SK-N-SH treated with all-trans-retinoic acid at 6 μM for 48 hours (cell line): Measurements from ENCODE around the gene ROBO1.

Experiments
- ATAC-seq: fragments of 200-7000 bp; cut with Tn5 transposase; 3 replicates; pipeline ENCODE4 v1.9.1; 2020; ENCODE audit warnings: mild to moderate bottlenecking, moderate library complexity
- ARNTL ChIP-seq: fragments of 450-650 bp; formaldehyde crosslinking; IDR thresholded peaks from 2 replicates; pipeline ENCODE4 v1.5.0; 2020; ENCODE audit warnings: low read depth, mild to moderate bottlenecking, moderate library complexity, borderline replicate concordance
- BACH2 ChIP-seq: fragments of 250-450 bp; sonication (Bioruptor Pico); IDR thresholded peaks from 2 replicates; pipeline ENCODE4 v1.9.0; 2021; ENCODE audit warnings: mild to moderate bottlenecking, borderline replicate concordance
- ISL1 ChIP-seq: fragments of 250-450 bp; sonication (Bioruptor Pico); IDR thresholded peaks from 2 replicates; pipeline ENCODE4 v2.1.2; 2022; ENCODE audit warnings: mild to moderate bottlenecking, moderate library complexity
- PPARA ChIP-seq: fragments of 250-450 bp; sonication (Bioruptor Pico); IDR thresholded peaks from 2 replicates; pipeline ENCODE4 v1.5.0; 2020; ENCODE audit warnings: mild to moderate bottlenecking, borderline replicate concordance
- RARB ChIP-seq: fragments of 250-450 bp; sonication (Bioruptor Pico); IDR thresholded peaks from 2 replicates; pipeline ENCODE4 v1.8.0; 2021; ENCODE audit warnings: mild to moderate bottlenecking, moderate library complexity
- ZC3H10 ChIP-seq: fragments of 250-450 bp; sonication (Bioruptor Pico); IDR thresholded peaks from 2 replicates; pipeline ENCODE4 v1.5.1; 2021; ENCODE audit warnings: mild to moderate bottlenecking, moderate library complexity
- ZFP30 ChIP-seq: fragments of 450-650 bp; formaldehyde crosslinking; IDR thresholded peaks from 2 replicates; pipeline ENCODE4 v1.5.0; 2022; ENCODE audit warnings: mild to moderate bottlenecking, moderate library complexity
- ZNF565 ChIP-seq: fragments of 450-650 bp; formaldehyde crosslinking; conservative IDR thresholded peaks from 2 replicates; pipeline ENCODE4 v1.5.0; 2020; ENCODE audit warnings: low read depth, mild to moderate bottlenecking, moderate library complexity
- ZNF70 ChIP-seq: fragments of 450-650 bp; formaldehyde crosslinking; IDR thresholded peaks from 2 replicates; pipeline ENCODE4 v1.5.0; 2020; ENCODE audit warnings: mild to moderate bottlenecking, moderate library complexity
- TF ChIP-seq, protein P1 (sequence below): fragments of 250-450 bp; sonication (Bioruptor Pico); IDR thresholded peaks from 2 replicates; pipeline ENCODE4 v1.8.0; 2021; ENCODE audit warnings: low read depth, mild to moderate bottlenecking, moderate library complexity, borderline replicate concordance
- TF ChIP-seq, protein P2 (sequence below): fragments of 250-450 bp; sonication (Bioruptor Pico); IDR thresholded peaks from 2 replicates; pipeline ENCODE4 v1.8.0; 2020; ENCODE audit warnings: mild to moderate bottlenecking, moderate library complexity, borderline replicate concordance
- TF ChIP-seq, protein P3 (sequence below): fragments of 250-450 bp; sonication (Bioruptor Pico); IDR thresholded peaks from 2 replicates; pipeline ENCODE4 v1.5.1; 2021; ENCODE audit warnings: mild to moderate bottlenecking, moderate library complexity
- TF ChIP-seq, protein P4 (sequence below): fragments of 250-450 bp; sonication (Bioruptor Pico); IDR thresholded peaks from 2 replicates; pipeline ENCODE4 v1.5.0; 2020; ENCODE audit warnings: mild to moderate bottlenecking, moderate library complexity
- TF ChIP-seq, protein P5 (sequence below): fragments of 250-450 bp; sonication (Bioruptor Pico); IDR thresholded peaks from 2 replicates; pipeline ENCODE4 v1.5.1; 2020; ENCODE audit warnings: low read depth, mild to moderate bottlenecking, moderate library complexity

The ROBO1 gene

DNA sequence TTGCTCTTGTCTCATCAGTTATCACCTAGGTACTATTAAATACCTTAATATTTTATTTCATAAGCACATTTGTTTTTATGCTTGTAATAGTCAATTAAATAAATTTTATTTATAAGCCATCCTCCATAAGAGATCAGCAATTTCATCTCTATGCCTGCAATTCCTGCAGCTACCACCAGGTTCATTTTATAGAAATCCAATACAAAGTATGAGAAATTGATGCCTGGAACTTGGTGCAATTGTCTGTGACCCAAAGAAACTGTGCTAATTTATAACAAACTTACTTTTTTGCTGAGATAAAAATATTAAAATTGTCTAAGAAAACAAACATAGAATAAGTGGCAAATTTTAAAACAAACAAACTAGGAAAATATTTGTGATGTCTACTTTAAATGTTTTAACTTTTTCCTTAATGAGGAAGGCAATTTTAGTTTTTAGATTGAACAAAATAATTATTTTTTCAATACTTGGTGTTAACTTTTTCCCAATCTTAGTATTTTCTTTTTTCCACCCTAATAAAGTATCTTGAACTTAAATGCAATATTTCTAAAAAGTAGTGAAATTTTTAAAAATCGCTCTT is 1026.6 kb downstream of the ROBO1 start:
- ATAC-seq: no peak

DNA sequence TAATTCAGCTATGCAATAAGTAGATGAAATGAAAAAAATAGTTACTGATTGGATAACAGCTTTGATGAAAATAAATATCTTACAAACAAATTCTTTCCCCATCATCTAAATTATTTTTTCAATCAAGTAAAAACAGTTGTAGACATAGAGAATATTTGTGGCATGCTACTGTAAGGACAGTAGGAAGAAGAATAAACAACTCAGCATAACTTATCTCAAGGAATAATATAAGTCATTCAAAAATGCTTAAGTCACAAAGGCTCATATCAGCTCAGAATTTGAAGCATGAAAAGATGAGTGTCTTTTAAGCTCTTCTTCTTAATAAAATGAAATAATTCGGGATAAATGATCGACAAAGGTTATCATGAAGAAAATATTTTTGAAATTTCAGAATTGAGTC is 1029.0 kb downstream of the ROBO1 start:
- TF ChIP-seq ISL1 (CRISPR knock-in tag) (0 out of 2 replicates have a peak, but pooled peaks have one; percentile 29), ZNF565 (CRISPR knock-in tag) (no peak), ARNTL (no peak), PPARA (no peak)
- TF ChIP-seq, protein P1, sequence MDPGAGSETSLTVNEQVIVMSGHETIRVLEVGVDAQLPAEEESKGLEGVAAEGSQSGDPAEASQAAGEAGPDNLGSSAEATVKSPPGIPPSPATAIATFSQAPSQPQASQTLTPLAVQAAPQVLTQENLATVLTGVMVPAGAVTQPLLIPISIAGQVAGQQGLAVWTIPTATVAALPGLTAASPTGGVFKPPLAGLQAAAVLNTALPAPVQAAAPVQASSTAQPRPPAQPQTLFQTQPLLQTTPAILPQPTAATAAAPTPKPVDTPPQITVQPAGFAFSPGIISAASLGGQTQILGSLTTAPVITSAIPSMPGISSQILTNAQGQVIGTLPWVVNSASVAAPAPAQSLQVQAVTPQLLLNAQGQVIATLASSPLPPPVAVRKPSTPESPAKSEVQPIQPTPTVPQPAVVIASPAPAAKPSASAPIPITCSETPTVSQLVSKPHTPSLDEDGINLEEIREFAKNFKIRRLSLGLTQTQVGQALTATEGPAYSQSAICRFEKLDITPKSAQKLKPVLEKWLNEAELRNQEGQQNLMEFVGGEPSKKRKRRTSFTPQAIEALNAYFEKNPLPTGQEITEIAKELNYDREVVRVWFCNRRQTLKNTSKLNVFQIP: no peak
- ATAC-seq: no peak

More for the DNA sequence above, 1026.6 kb downstream of the ROBO1 start:
- TF ChIP-seq ZC3H10 (CRISPR knock-in tag) (no peak), RARB (CRISPR knock-in tag) (no peak), ARNTL (no peak), ZNF70 (CRISPR knock-in tag) (no peak)
- TF ChIP-seq, protein P1: no peak
- TF ChIP-seq, protein P2, sequence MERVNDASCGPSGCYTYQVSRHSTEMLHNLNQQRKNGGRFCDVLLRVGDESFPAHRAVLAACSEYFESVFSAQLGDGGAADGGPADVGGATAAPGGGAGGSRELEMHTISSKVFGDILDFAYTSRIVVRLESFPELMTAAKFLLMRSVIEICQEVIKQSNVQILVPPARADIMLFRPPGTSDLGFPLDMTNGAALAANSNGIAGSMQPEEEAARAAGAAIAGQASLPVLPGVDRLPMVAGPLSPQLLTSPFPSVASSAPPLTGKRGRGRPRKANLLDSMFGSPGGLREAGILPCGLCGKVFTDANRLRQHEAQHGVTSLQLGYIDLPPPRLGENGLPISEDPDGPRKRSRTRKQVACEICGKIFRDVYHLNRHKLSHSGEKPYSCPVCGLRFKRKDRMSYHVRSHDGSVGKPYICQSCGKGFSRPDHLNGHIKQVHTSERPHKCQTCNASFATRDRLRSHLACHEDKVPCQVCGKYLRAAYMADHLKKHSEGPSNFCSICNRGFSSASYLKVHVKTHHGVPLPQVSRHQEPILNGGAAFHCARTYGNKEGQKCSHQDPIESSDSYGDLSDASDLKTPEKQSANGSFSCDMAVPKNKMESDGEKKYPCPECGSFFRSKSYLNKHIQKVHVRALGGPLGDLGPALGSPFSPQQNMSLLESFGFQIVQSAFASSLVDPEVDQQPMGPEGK (CRISPR knock-in tag): no peak
- TF ChIP-seq, protein P3, sequence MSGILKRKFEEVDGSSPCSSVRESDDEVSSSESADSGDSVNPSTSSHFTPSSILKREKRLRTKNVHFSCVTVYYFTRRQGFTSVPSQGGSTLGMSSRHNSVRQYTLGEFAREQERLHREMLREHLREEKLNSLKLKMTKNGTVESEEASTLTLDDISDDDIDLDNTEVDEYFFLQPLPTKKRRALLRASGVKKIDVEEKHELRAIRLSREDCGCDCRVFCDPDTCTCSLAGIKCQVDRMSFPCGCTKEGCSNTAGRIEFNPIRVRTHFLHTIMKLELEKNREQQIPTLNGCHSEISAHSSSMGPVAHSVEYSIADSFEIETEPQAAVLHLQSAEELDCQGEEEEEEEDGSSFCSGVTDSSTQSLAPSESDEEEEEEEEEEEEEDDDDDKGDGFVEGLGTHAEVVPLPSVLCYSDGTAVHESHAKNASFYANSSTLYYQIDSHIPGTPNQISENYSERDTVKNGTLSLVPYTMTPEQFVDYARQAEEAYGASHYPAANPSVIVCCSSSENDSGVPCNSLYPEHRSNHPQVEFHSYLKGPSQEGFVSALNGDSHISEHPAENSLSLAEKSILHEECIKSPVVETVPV (CRISPR knock-in tag): no peak

DNA sequence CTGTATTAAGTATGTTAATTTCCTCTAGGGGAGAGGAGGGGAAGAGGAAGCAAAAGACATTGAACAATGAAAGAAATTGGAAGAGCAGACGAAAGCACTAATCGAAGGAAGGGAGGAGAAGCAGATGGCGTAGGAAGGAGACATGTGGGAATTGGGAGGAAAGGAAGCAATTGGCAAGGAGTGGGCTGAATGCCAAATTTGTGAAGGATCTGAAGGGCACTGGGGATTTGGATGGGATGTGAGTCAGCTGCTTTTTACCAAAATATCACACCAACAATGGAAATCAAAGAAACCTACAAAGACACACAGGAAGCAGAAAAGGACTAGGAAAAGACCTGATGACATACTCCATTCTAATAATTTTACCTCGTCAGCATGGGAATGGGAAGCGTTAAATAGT is 1029.8 kb downstream of the ROBO1 start:
- no peak for ATAC-seq
- TF ChIP-seq, protein P4, sequence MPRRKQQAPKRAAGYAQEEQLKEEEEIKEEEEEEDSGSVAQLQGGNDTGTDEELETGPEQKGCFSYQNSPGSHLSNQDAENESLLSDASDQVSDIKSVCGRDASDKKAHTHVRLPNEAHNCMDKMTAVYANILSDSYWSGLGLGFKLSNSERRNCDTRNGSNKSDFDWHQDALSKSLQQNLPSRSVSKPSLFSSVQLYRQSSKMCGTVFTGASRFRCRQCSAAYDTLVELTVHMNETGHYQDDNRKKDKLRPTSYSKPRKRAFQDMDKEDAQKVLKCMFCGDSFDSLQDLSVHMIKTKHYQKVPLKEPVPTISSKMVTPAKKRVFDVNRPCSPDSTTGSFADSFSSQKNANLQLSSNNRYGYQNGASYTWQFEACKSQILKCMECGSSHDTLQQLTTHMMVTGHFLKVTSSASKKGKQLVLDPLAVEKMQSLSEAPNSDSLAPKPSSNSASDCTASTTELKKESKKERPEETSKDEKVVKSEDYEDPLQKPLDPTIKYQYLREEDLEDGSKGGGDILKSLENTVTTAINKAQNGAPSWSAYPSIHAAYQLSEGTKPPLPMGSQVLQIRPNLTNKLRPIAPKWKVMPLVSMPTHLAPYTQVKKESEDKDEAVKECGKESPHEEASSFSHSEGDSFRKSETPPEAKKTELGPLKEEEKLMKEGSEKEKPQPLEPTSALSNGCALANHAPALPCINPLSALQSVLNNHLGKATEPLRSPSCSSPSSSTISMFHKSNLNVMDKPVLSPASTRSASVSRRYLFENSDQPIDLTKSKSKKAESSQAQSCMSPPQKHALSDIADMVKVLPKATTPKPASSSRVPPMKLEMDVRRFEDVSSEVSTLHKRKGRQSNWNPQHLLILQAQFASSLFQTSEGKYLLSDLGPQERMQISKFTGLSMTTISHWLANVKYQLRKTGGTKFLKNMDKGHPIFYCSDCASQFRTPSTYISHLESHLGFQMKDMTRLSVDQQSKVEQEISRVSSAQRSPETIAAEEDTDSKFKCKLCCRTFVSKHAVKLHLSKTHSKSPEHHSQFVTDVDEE (CRISPR knock-in tag): no peak
- TF ChIP-seq, protein P2 (CRISPR knock-in tag): no peak
- TF ChIP-seq ZFP30 (CRISPR knock-in tag) (no peak), BACH2 (no peak), ZNF70 (CRISPR knock-in tag) (no peak)
- TF ChIP-seq, protein P5, sequence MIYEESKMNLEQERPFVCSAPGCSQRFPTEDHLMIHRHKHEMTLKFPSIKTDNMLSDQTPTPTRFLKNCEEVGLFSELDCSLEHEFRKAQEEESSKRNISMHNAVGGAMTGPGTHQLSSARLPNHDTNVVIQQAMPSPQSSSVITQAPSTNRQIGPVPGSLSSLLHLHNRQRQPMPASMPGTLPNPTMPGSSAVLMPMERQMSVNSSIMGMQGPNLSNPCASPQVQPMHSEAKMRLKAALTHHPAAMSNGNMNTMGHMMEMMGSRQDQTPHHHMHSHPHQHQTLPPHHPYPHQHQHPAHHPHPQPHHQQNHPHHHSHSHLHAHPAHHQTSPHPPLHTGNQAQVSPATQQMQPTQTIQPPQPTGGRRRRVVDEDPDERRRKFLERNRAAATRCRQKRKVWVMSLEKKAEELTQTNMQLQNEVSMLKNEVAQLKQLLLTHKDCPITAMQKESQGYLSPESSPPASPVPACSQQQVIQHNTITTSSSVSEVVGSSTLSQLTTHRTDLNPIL (CRISPR knock-in tag): no peak
- TF ChIP-seq, protein P3 (CRISPR knock-in tag): no peak
